Left lung (tissue), 10 donors: Measurements from ENCODE around the gene ZNF408. TPM values are rescaled to one million over a fixed set of nuclear protein-coding genes. Genes with fewer than 3 reads are reported as not detected.
"Not testable (repeated sequence)": the region's sequence is repeated elsewhere in the genome, so short reads cannot be mapped to it uniquely, and the experiment has no call there.

Experiments
- ATAC-seq: fragments of 200-7000 bp; cut with Tn5 transposase; one replicate; pipeline ENCODE4 v1.9.1; 2020; ENCODE audit warnings: moderate library complexity
- DNase-seq, 4 donors: peaks; one replicate each; pipeline ENCODE4 v3.0.0-alpha.2; 2013 to 2020
- H3K27ac ChIP-seq, 2 donors: fragments of 200-600 bp; sonication (generic) in 1 of 2; one replicate each; pipeline versions ENCODE4 v1.5.0 to v1.8.0; 2020 to 2021
- H3K27me3 ChIP-seq, 2 donors: fragments of 200-600 bp; sonication (generic) in 1 of 2; one replicate each; pipeline versions ENCODE4 v1.5.0 to v1.8.0; 2020 to 2021
- H3K36me3 ChIP-seq, 2 donors: fragments of 200-600 bp; sonication (generic) in 1 of 2; one replicate each; pipeline versions ENCODE4 v1.5.0 to v1.8.0; 2020 to 2021
- H3K4me1 ChIP-seq, 2 donors: fragments of 200-600 bp; one replicate each; pipeline ENCODE4 v1.8.0; 2021
- H3K4me3 ChIP-seq, 2 donors: fragments of 200-600 bp; sonication (generic) in 1 of 2; one replicate each; pipeline versions ENCODE4 v1.5.0 to v1.8.0; 2020 to 2021; ENCODE audit warnings: mild to moderate bottlenecking in 1 of 2
- H3K9me3 ChIP-seq, 2 donors: fragments of 200-600 bp; sonication (generic) in 1 of 2; one replicate each; pipeline versions ENCODE4 v1.5.0 to v1.8.0; 2020 to 2021
- CTCF ChIP-seq, 2 donors: fragments of 200-600 bp; sonication (generic) in 1 of 2; IDR thresholded peaks; one replicate each; pipeline versions ENCODE4 v1.5.0 to v1.8.0; 2021; ENCODE audit warnings: antibody characterized with exemption in 2 of 2
- intact Hi-C, 2 donors: fragments of 100-400 bp; cut with DNase I; formaldehyde crosslinking; loops; one replicate each; pipeline versions ENCODE4 v1.11.2 to v1.14.2; 2022
- polyA plus RNA-seq, 6 donors: library from polyadenylated mRNA; unstranded; fragments of 120-200 nt; gene quantifications; one replicate each; pipeline ENCODE4 v1.2.1, GENCODE V29; 2013; ENCODE audit not compliant: insufficient read length in 6 of 6
- total RNA-seq, 2 donors: library from RNA; stranded (reverse); fragmentation: NEBNext Ultra II Directional; extraction: Animal tissue kit (Norgen Biotek cat#: 25700); gene quantifications; one replicate each; pipeline ENCODE4 v1.2.1, GENCODE V29; 2021
- donor health status: DM: no; HTN: yes; CAD: no.
- donor health status: DM: no; HTN: no; CAD: no.

Gene ZNF408
- total and polyA plus RNA-seq, 8 donors: 5.8 to 11.6 (median 10.1) TPM

- Histone ChIP-seq H3K27me3 (no peaks in the 10 kb centered on the region), H3K9me3 (no peaks in the 10 kb centered on the region), H3K36me3 (peaks cover 0 to 99% of the 10 kb centered on the region in 2 donors), H3K4me3 (no peak overlapping the region), H3K4me1 (peaks cover 0 to 5% of the 10 kb centered on the region in 2 donors), H3K27ac (no peak overlapping the region)
- DNase-seq (no peak), ATAC-seq (no peak)
- TF ChIP-seq CTCF (IDR thresholded peaks at IDR 0.05): no peak
- intact Hi-C loops: no loop called here
These were observed 35.5 kb upstream of the ZNF408 start for GRCh38 chr11:46665356-46665755.

GRCh38 chr11:46666516-46666915, 34.3 kb upstream of the ZNF408 start:
- Histone ChIP-seq H3K9me3 (no peaks in the 10 kb centered on the region), H3K27ac (no peak overlapping the region), H3K4me3 (no peak overlapping the region), H3K4me1 (peaks cover 0 to 17% of the 10 kb centered on the region in 2 donors), H3K36me3 (peaks cover 0 to 99% of the 10 kb centered on the region in 2 donors), H3K27me3 (no peaks in the 10 kb centered on the region)
- DNase-seq (no peak), ATAC-seq (no peak)
- intact Hi-C loops: no loop called here
- no peak for TF ChIP-seq CTCF (IDR thresholded peaks at IDR 0.05)

GRCh38 chr11:46667043-46667481, 33.8 kb upstream of the ZNF408 start:
- no peak for DNase-seq
- H3K4me1 ChIP-seq: peaks cover 0 to 22% of the 10 kb centered on the region in 2 donors
- H3K27ac ChIP-seq: no peak overlapping the region
- no peak for TF ChIP-seq CTCF (IDR thresholded peaks at IDR 0.05)
- no peak overlapping the region for H3K4me3 ChIP-seq
- no peaks in the 10 kb centered on the region for H3K27me3 ChIP-seq
- H3K36me3 ChIP-seq: peaks cover 0 to 99% of the 10 kb centered on the region in 2 donors
- ATAC-seq: no peak
- no peaks in the 10 kb centered on the region for H3K9me3 ChIP-seq
- intact Hi-C loops: no loop called here

GRCh38 chr11:46668480-46669085, 32.2 kb upstream of the ZNF408 start:
- no peaks in the 10 kb centered on the region for H3K27me3 ChIP-seq
- no peak for TF ChIP-seq CTCF (IDR thresholded peaks at IDR 0.05)
- peaks cover 0 to 99% of the 10 kb centered on the region in 2 donors for H3K36me3 ChIP-seq
- no peak overlapping the region for H3K4me3 ChIP-seq
- ATAC-seq (no peak), DNase-seq (no peak)
- intact Hi-C loops: no loop called here
- H3K27ac ChIP-seq: no peak overlapping the region
- peaks cover 0 to 37% of the 10 kb centered on the region in 2 donors for H3K4me1 ChIP-seq
- H3K9me3 ChIP-seq: no peaks in the 10 kb centered on the region

- no peak for ATAC-seq
- peaks cover 2 to 49% of the 10 kb centered on the region in 2 donors for H3K4me1 ChIP-seq
- peak overlapping the region in 1 of 2 donors; percentile 87 for H3K27ac ChIP-seq
- intact Hi-C loops: no loop called here
- H3K9me3 ChIP-seq: no peaks in the 10 kb centered on the region
- TF ChIP-seq CTCF (IDR thresholded peaks at IDR 0.05): no peak
- H3K4me3 ChIP-seq: no peak overlapping the region
- no peak for DNase-seq
- H3K27me3 ChIP-seq: no peaks in the 10 kb centered on the region
- H3K36me3 ChIP-seq: peaks cover 0 to 95% of the 10 kb centered on the region in 2 donors
These were observed 31.1 kb upstream of the ZNF408 start for GRCh38 chr11:46669711-46670139.

- H3K9me3 ChIP-seq, H3K4me3 ChIP-seq, DNase-seq, ATAC-seq, H3K27me3 ChIP-seq, intact Hi-C loops: not testable (repeated sequence)
- Histone ChIP-seq H3K4me1 (peaks cover 10 to 57% of the 10 kb centered on the region in 2 donors), H3K36me3 (peaks cover 0 to 87% of the 10 kb centered on the region in 2 donors), H3K27ac (peak overlapping the region in 1 of 2 donors; percentile 87)
These were observed 30.3 kb upstream of the ZNF408 start for GRCh38 chr11:46670521-46670920.
